Upper lobe of left lung (tissue), 4 donors: Measurements from ENCODE around the gene TOP3B.

ENCODE experiments used
- EP300 ChIP-seq, 4 donors: sonication (generic); formaldehyde crosslinking; IDR thresholded peaks; one replicate each; pipeline ENCODE4 v1.5.1; 2017; ENCODE audit warnings: antibody characterized with exemption in 4 of 4, control low read depth in 2 of 4
- POLR2AphosphoS5 ChIP-seq, 2 donors: sonication (generic); formaldehyde crosslinking; IDR thresholded peaks; one replicate each; pipeline ENCODE4 v1.5.1; 2017; ENCODE audit warnings: antibody characterized with exemption in 2 of 2
- TF ChIP-seq, protein P1 (sequence below), 6 experiments: fragments of 450-650 bp in 4 of 6; fragments of 200-600 bp in 2 of 6; sonication (generic) in 2 of 6; IDR thresholded peaks; one replicate each; pipeline ENCODE4 v1.5.1; 2016 to 2019; ENCODE audit warnings: antibody characterized with exemption in 6 of 6

GRCh38 chr22:21917181-21917958 is 65.2 kb downstream of the TOP3B start:
- TF ChIP-seq, protein P1, sequence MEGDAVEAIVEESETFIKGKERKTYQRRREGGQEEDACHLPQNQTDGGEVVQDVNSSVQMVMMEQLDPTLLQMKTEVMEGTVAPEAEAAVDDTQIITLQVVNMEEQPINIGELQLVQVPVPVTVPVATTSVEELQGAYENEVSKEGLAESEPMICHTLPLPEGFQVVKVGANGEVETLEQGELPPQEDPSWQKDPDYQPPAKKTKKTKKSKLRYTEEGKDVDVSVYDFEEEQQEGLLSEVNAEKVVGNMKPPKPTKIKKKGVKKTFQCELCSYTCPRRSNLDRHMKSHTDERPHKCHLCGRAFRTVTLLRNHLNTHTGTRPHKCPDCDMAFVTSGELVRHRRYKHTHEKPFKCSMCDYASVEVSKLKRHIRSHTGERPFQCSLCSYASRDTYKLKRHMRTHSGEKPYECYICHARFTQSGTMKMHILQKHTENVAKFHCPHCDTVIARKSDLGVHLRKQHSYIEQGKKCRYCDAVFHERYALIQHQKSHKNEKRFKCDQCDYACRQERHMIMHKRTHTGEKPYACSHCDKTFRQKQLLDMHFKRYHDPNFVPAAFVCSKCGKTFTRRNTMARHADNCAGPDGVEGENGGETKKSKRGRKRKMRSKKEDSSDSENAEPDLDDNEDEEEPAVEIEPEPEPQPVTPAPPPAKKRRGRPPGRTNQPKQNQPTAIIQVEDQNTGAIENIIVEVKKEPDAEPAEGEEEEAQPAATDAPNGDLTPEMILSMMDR (IDR thresholded peaks at IDR 0.05) = no peak
- TF ChIP-seq POLR2AphosphoS5 (IDR thresholded peaks at IDR 0.05) = no peak
- no peak for TF ChIP-seq EP300 (IDR thresholded peaks at IDR 0.05)
